HEK293 (cell line): ENCODE data around the gene PACSIN3.
A peak's percentile ranks its signal among the peaks of the same experiment; 100 is the strongest.

Source experiments
- CTCF ChIA-PET: fragments of 350-600 bp; formaldehyde crosslinking; extraction: SDS; loops from one replicate; lab custom pipeline; 2021; ENCODE audit warnings: antibody characterized with exemption; lab: Yijun Ruan, JAX
- POLR2A ChIA-PET: fragments of 300-600 bp; formaldehyde crosslinking; extraction: SDS; loops from one replicate; lab custom pipeline; 2020; ENCODE audit warnings: antibody characterized with exemption, inconsistent platforms; lab: Yijun Ruan, JAX
- H3K27ac ChIP-seq: fragments of 200-500 bp; sonication (Bioruptor generic); 2 replicates; pipeline ENCODE4 v1.5.1; 2014; ENCODE audit warnings: low read depth, low read length, control low read depth, inconsistent platforms; ENCODE audit errors: extremely low read depth
- H3K36me3 ChIP-seq, 2 experiments: fragments of 200-500 bp in 1 of 2; sonication (Bioruptor generic) in 1 of 2; 1 replicate in 1 of 2; 2 replicates in 1 of 2; pipeline ENCODE4 v1.5.1; 2014 to 2017; ENCODE audit warnings: inconsistent platforms in 2 of 2, low read length in 2 of 2; ENCODE audit not compliant: control insufficient read depth in 2 of 2, insufficient read depth in 1 of 2
- H3K4me1 ChIP-seq: fragments of 200-500 bp; sonication (Bioruptor generic); 2 replicates; pipeline ENCODE4 v1.5.1; 2014; ENCODE audit warnings: mild to moderate bottlenecking, low read length, inconsistent platforms; ENCODE audit not compliant: control insufficient read depth, insufficient read depth
- H3K4me3 ChIP-seq: 2 replicates; pipeline ENCODE4 v1.5.1; 2011; ENCODE audit warnings: low read depth, mild to moderate bottlenecking, control low read depth, low read length, moderate library complexity
- H3K9me3 ChIP-seq: fragments of 200-500 bp; sonication (Bioruptor generic); 2 replicates; pipeline ENCODE4 v1.5.1; 2014; ENCODE audit warnings: low read depth, low read length, inconsistent platforms; ENCODE audit not compliant: control insufficient read depth, insufficient read depth
- FEZF1 ChIP-seq: fragments of 450-650 bp; formaldehyde crosslinking; IDR thresholded peaks from 2 replicates; pipeline ENCODE4 v1.5.1; 2016; ENCODE audit warnings: missing biosample characterization, missing genetic modification characterization
- GLIS1 ChIP-seq: fragments of 450-650 bp; formaldehyde crosslinking; IDR thresholded peaks from 2 replicates; pipeline ENCODE4 v1.5.1; 2016; ENCODE audit warnings: missing biosample characterization, missing genetic modification characterization
- GLIS2 ChIP-seq: fragments of 450-650 bp; formaldehyde crosslinking; IDR thresholded peaks from 2 replicates; pipeline ENCODE4 v1.5.1; 2016; ENCODE audit warnings: missing biosample characterization, missing genetic modification characterization
- SP2 ChIP-seq: fragments of 450-650 bp; formaldehyde crosslinking; IDR thresholded peaks from 2 replicates; pipeline ENCODE4 v1.5.1; 2016; ENCODE audit warnings: missing biosample characterization, missing genetic modification characterization
- TRIM28 ChIP-seq: IDR thresholded peaks from 2 replicates; pipeline ENCODE4 v1.6.1; 2011; ENCODE audit warnings: low read length, control low read depth, borderline replicate concordance
- ZBTB10 ChIP-seq: fragments of 450-650 bp; formaldehyde crosslinking; IDR thresholded peaks from 2 replicates; pipeline ENCODE4 v1.5.1; 2016; ENCODE audit warnings: missing biosample characterization, missing genetic modification characterization
- ZBTB26 ChIP-seq: fragments of 450-650 bp; formaldehyde crosslinking; optimal IDR thresholded peaks from 2 replicates; pipeline ENCODE3; 2016; ENCODE audit warnings: missing biosample characterization, mild to moderate bottlenecking, missing genetic modification characterization
- ZBTB48 ChIP-seq: fragments of 450-650 bp; formaldehyde crosslinking; IDR thresholded peaks from 2 replicates; pipeline ENCODE4 v1.5.1; 2016; ENCODE audit warnings: missing biosample characterization, missing genetic modification characterization
- ZBTB8A ChIP-seq: fragments of 450-650 bp; formaldehyde crosslinking; IDR thresholded peaks from 2 replicates; pipeline ENCODE4 v1.5.1; 2016; ENCODE audit warnings: missing biosample characterization, missing genetic modification characterization
- ZNF23 ChIP-seq: fragments of 450-650 bp; formaldehyde crosslinking; IDR thresholded peaks from 2 replicates; pipeline ENCODE4 v1.5.1; 2016; ENCODE audit warnings: missing biosample characterization, missing genetic modification characterization, borderline replicate concordance
- ZNF266 ChIP-seq: fragments of 450-650 bp; formaldehyde crosslinking; IDR thresholded peaks from 2 replicates; pipeline ENCODE4 v1.5.1; 2016; ENCODE audit warnings: missing biosample characterization, missing genetic modification characterization, low read depth
- ZNF324 ChIP-seq: fragments of 450-650 bp; formaldehyde crosslinking; IDR thresholded peaks from 2 replicates; pipeline ENCODE4 v1.5.1; 2016; ENCODE audit warnings: missing biosample characterization, missing genetic modification characterization
- ZNF335 ChIP-seq: fragments of 450-650 bp; formaldehyde crosslinking; conservative IDR thresholded peaks from 2 replicates; pipeline ENCODE4 v1.5.1; 2016; ENCODE audit warnings: missing biosample characterization, missing genetic modification characterization
- ZNF423 ChIP-seq: fragments of 450-650 bp; formaldehyde crosslinking; IDR thresholded peaks from 2 replicates; pipeline ENCODE4 v1.5.1; 2016; ENCODE audit warnings: missing biosample characterization, missing genetic modification characterization
- ZNF548 ChIP-seq: fragments of 450-650 bp; formaldehyde crosslinking; IDR thresholded peaks from 2 replicates; pipeline ENCODE4 v1.5.1; 2016; ENCODE audit warnings: missing biosample characterization, missing genetic modification characterization
- ZNF560 ChIP-seq: fragments of 450-650 bp; formaldehyde crosslinking; IDR thresholded peaks from 2 replicates; pipeline ENCODE4 v1.5.1; 2017; ENCODE audit warnings: missing biosample characterization, missing genetic modification characterization, borderline replicate concordance
- ZNF664 ChIP-seq: fragments of 450-650 bp; formaldehyde crosslinking; IDR thresholded peaks from 2 replicates; pipeline ENCODE4 v1.5.1; 2016; ENCODE audit warnings: missing biosample characterization, missing genetic modification characterization
- ZNF76 ChIP-seq: fragments of 450-650 bp; formaldehyde crosslinking; IDR thresholded peaks from 2 replicates; pipeline ENCODE4; 2016; ENCODE audit warnings: low read depth, missing biosample characterization, missing genetic modification characterization, borderline replicate concordance
- ZNF776 ChIP-seq: fragments of 450-650 bp; formaldehyde crosslinking; IDR thresholded peaks from 2 replicates; pipeline ENCODE4 v1.5.0; 2017; ENCODE audit warnings: missing biosample characterization, missing genetic modification characterization, borderline replicate concordance
- ZNF843 ChIP-seq: fragments of 450-650 bp; formaldehyde crosslinking; IDR thresholded peaks from 2 replicates; pipeline ENCODE4 v1.5.1; 2016; ENCODE audit warnings: missing biosample characterization, missing genetic modification characterization
- ZSCAN4 ChIP-seq: fragments of 450-650 bp; formaldehyde crosslinking; IDR thresholded peaks from 2 replicates; pipeline ENCODE4 v1.5.1; 2017; ENCODE audit warnings: missing biosample characterization, missing genetic modification characterization
- TF ChIP-seq, protein P1 (sequence below): fragments of 450-650 bp; formaldehyde crosslinking; IDR thresholded peaks from 2 replicates; pipeline ENCODE4 v1.5.1; 2016; ENCODE audit warnings: missing biosample characterization, missing genetic modification characterization
- TF ChIP-seq, protein P2 (sequence below): fragments of 450-650 bp; formaldehyde crosslinking; IDR thresholded peaks from 2 replicates; pipeline ENCODE4 v1.5.1; 2017; ENCODE audit warnings: missing biosample characterization, mild to moderate bottlenecking, missing genetic modification characterization, moderate library complexity
- TF ChIP-seq, protein P3 (sequence below): fragments of 450-650 bp; formaldehyde crosslinking; IDR thresholded peaks from 2 replicates; pipeline ENCODE4 v1.5.1; 2016; ENCODE audit warnings: missing biosample characterization, missing genetic modification characterization

Gene PACSIN3

GRCh38 chr11:47186700-47187695 is 764 bp upstream of the PACSIN3 start:
- Histone ChIP-seq H3K9me3 (no peaks in the 10 kb centered on the region), H3K4me3 (peak overlapping the region; percentile 73), H3K27ac (no peak overlapping the region), H3K36me3 (peaks cover 0 to 15% of the 10 kb centered on the region in 2 experiments; a peak in 2 of 3 replicates), H3K4me1 (peaks cover 9% of the 10 kb centered on the region)
- ChIA-PET POLR2A (interaction anchor here (0.6 to 2.8 kb wide), 4 partner anchors 27 to 507 kb away, joined by 3 to 46 read pairs (median 8); partner anchors contain the start of gene DDB2), CTCF (interaction anchor here (0.6 to 3.8 kb wide), 7 partner anchors 8 to 62 kb away, joined by 3 to 18 read pairs (median 4); partner anchors contain the start of genes ACP2 and ARFGAP2)
- TF ChIP-seq, protein P1, sequence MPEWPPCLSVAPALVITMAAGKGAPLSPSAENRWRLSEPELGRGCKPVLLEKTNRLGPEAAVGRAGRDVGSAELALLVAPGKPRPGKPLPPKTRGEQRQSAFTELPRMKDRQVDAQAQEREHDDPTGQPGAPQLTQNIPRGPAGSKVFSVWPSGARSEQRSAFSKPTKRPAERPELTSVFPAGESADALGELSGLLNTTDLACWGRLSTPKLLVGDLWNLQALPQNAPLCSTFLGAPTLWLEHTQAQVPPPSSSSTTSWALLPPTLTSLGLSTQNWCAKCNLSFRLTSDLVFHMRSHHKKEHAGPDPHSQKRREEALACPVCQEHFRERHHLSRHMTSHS: no peak
- TF ChIP-seq ZBTB26 (tag by site-specific recombination): peak; percentile 50
- TF ChIP-seq, protein P2, sequence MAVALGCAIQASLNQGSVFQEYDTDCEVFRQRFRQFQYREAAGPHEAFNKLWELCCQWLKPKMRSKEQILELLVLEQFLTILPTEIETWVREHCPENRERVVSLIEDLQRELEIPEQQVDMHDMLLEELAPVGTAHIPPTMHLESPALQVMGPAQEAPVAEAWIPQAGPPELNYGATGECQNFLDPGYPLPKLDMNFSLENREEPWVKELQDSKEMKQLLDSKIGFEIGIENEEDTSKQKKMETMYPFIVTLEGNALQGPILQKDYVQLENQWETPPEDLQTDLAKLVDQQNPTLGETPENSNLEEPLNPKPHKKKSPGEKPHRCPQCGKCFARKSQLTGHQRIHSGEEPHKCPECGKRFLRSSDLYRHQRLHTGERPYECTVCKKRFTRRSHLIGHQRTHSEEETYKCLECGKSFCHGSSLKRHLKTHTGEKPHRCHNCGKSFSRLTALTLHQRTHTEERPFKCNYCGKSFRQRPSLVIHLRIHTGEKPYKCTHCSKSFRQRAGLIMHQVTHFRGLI (tag by site-specific recombination): 0 out of 2 replicates have a peak, but pooled peaks have one; percentile 28
- TF ChIP-seq ZNF266 (tag by site-specific recombination): no peak
- TF ChIP-seq ZBTB10 (tag by site-specific recombination): 0 out of 2 replicates have a peak, but pooled peaks have one; percentile 18
- no peak for TF ChIP-seq ZNF560 (tag by site-specific recombination)
- TF ChIP-seq ZNF548: no peak
- no peak for TF ChIP-seq ZNF776 (tag by site-specific recombination)
- TF ChIP-seq, protein P3, sequence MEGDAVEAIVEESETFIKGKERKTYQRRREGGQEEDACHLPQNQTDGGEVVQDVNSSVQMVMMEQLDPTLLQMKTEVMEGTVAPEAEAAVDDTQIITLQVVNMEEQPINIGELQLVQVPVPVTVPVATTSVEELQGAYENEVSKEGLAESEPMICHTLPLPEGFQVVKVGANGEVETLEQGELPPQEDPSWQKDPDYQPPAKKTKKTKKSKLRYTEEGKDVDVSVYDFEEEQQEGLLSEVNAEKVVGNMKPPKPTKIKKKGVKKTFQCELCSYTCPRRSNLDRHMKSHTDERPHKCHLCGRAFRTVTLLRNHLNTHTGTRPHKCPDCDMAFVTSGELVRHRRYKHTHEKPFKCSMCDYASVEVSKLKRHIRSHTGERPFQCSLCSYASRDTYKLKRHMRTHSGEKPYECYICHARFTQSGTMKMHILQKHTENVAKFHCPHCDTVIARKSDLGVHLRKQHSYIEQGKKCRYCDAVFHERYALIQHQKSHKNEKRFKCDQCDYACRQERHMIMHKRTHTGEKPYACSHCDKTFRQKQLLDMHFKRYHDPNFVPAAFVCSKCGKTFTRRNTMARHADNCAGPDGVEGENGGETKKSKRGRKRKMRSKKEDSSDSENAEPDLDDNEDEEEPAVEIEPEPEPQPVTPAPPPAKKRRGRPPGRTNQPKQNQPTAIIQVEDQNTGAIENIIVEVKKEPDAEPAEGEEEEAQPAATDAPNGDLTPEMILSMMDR (tag by site-specific recombination): peak; percentile 25; the same call in 1 of the 2 replicates
- peak; percentile 67 for TF ChIP-seq ZBTB48 (tag by site-specific recombination)
- peak; percentile 71 for TF ChIP-seq ZBTB8A
- no peak for TF ChIP-seq ZSCAN4 (tag by site-specific recombination)
- peak; percentile 93 for TF ChIP-seq ZNF335 (tag by site-specific recombination)
- no peak for TF ChIP-seq ZNF324 (tag by site-specific recombination)
- TF ChIP-seq ZNF23 (tag by site-specific recombination): no peak
- TF ChIP-seq GLIS2 (tag by site-specific recombination): peak; percentile 19; the same call in 1 of the 2 replicates
- TF ChIP-seq ZNF423: 0 out of 2 replicates have a peak, but pooled peaks have one; percentile 41
- no peak for TF ChIP-seq ZNF76 (tag by site-specific recombination)
- peak; percentile 20 for TF ChIP-seq SP2 (tag by site-specific recombination)
- peak; percentile 65 for TF ChIP-seq GLIS1
- TF ChIP-seq TRIM28: no peak
- no peak for TF ChIP-seq FEZF1 (tag by site-specific recombination)
- TF ChIP-seq ZNF843 (tag by site-specific recombination): no peak
- TF ChIP-seq ZNF664 (tag by site-specific recombination): no peak
